B cell (primary cell): ENCODE measurements around the gene DTNA.

ENCODE experiments used
- CTCF ChIP-seq: fragments of 200-600 bp; IDR thresholded peaks from one replicate; pipeline ENCODE4 v1.8.0; 2022; ENCODE audit warnings: antibody characterized with exemption, mild to moderate bottlenecking
- EZH2 ChIP-seq: IDR thresholded peaks from 2 replicates; pipeline ENCODE4 v1.6.1; 2012; ENCODE audit warnings: borderline replicate concordance, low read depth, mild to moderate bottlenecking, moderate library complexity, low read length; ENCODE audit not compliant: insufficient read depth, poor library complexity, severe bottlenecking

- no peak for TF ChIP-seq CTCF
- TF ChIP-seq EZH2 = no peak
Observed at GRCh38 chr18:34783501-34783900, 73.4 kb downstream of the DTNA start.
